HG02571 (cell line): ENCODE results near the gene NDUFB2.
"Not testable (repeated sequence)": the region's sequence is repeated elsewhere in the genome, so short reads cannot be mapped to it uniquely, and the experiment has no call there.

Experiments used
- ATAC-seq: cut with Tn5 transposase; IDR thresholded peaks from one replicate; pipeline ENCODE4 v1.9.1; 2021; ENCODE audit warnings: mild to moderate bottlenecking, moderate library complexity; ENCODE audit not compliant: unreplicated experiment

Gene NDUFB2

GRCh38 chr7:140734096-140734495 is 37.6 kb downstream of the NDUFB2 start:
- no peak for ATAC-seq

GRCh38 chr7:140734729-140735128 is 38.2 kb downstream of the NDUFB2 start:
- no peak for ATAC-seq

GRCh38 chr7:140738280-140738679 is 41.8 kb downstream of the NDUFB2 start:
- ATAC-seq: no peak

- ATAC-seq: not testable (repeated sequence)
Measured at GRCh38 chr7:140743255-140743654, 46.7 kb downstream of the NDUFB2 start.

GRCh38 chr7:140744005-140744404 is 47.5 kb downstream of the NDUFB2 start:
- no peak for ATAC-seq

- ATAC-seq: no peak
Measured at GRCh38 chr7:140745266-140746058, 49.0 kb downstream of the NDUFB2 start.

- ATAC-seq: no peak
Measured at GRCh38 chr7:140746751-140747150, 50.2 kb downstream of the NDUFB2 start.

- ATAC-seq: no peak
Measured at GRCh38 chr7:140752533-140752932, 56.0 kb downstream of the NDUFB2 start.

- ATAC-seq: no peak
Measured at GRCh38 chr7:140754506-140754905, 58.0 kb downstream of the NDUFB2 start.
